Dedifferentiated amniotic fluid mesenchymal stem cell (primary cell): ENCODE measurements around the gene GRAMD2A.
A peak's percentile ranks its signal among the peaks of the same experiment; 100 is the strongest.

ENCODE experiments used
- DNase-seq: peaks from one replicate; pipeline ENCODE4 v3.0.0-alpha.2; 2016; ENCODE audit errors: extremely low spot score

The GRAMD2A gene

GRCh38 chr15:72197460-72198355, at the start of gene GRAMD2A:
Gene GRAMD2A, minus strand, starts transcription at chr15:72197787.
- no peak for DNase-seq

- DNase-seq = no peak
Observed at GRCh38 chr15:72242775-72243370, 45.3 kb upstream of the GRAMD2A start.

- no peak for DNase-seq
Observed at GRCh38 chr15:72239652-72240051, 42.1 kb upstream of the GRAMD2A start.

DNA sequence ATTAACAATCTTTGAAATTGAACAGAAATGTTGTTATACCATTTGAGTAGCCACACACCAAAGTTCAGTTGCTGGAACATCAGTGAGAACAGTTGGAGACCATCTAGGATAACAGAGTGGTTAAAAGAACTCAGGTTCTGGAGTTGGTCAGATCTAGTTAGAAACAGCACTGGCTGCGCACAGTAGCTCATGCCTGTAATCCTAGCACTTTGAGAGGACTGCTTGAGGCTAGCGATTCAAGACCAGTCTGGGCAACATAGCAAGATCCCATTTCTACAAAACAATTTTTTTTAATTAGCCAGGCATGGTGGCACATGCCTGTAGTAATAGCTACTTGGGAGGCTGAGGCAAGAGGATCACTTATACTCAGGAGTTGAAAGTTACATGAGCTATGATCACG, 41.0 kb upstream of the GRAMD2A start:
- no peak for DNase-seq

- no peak for DNase-seq
Observed at GRCh38 chr15:72237853-72238224, 40.3 kb upstream of the GRAMD2A start.

GRCh38 chr15:72237029-72237852, 39.7 kb upstream of the GRAMD2A start:
- DNase-seq = peak; percentile 98

- no peak for DNase-seq
Observed at GRCh38 chr15:72236381-72237003, 38.9 kb upstream of the GRAMD2A start.

- DNase-seq = no peak
Observed at GRCh38 chr15:72235298-72235697, 37.7 kb upstream of the GRAMD2A start.

- DNase-seq = no peak
Observed at GRCh38 chr15:72233769-72234168, 36.2 kb upstream of the GRAMD2A start.

DNA sequence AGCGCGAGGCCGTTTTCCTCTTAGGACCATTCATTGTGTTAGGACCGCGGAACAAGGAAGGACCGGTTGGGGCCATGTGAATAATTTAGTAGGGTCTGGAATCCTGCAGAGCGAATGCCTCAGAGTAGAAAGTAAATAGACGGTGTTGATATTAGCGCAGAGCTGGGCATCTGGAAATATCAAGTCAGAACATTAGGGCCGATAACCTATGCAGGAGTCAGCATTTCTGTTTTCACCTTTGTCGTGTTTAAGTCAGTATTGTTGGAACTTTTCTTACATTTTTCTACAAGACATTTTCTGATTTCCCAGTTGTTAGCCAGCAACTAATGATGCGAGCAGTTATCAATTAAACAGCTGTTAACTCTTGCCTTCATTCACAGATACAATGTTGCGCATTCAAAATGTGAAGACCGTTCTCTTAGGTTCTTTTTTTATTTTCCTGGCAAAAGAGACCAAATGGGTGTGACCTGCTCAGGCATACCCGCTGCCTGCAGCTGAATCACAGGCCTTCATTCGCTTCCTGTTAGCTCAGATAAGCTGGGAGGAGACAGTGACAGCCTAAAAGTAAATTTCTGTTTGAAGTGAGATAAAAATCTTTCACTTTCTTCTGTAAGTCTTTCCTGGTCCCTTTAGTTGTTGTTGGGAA, 34.4 kb upstream of the GRAMD2A start:
- DNase-seq = peak; percentile 70

GRCh38 chr15:72231066-72231832, 33.7 kb upstream of the GRAMD2A start, which contains the start of gene PKM:
Gene PKM, minus strand, starts transcription at chr15:72231190. Its CDS starts 12,093 bp downstream, at chr15:72219097.
- DNase-seq = peak; percentile 83

- DNase-seq = peak; percentile 87
Observed at GRCh38 chr15:72230197-72231065, 32.8 kb upstream of the GRAMD2A start.

- DNase-seq = no peak
Observed at GRCh38 chr15:72229947-72230196, 32.3 kb upstream of the GRAMD2A start.

DNA sequence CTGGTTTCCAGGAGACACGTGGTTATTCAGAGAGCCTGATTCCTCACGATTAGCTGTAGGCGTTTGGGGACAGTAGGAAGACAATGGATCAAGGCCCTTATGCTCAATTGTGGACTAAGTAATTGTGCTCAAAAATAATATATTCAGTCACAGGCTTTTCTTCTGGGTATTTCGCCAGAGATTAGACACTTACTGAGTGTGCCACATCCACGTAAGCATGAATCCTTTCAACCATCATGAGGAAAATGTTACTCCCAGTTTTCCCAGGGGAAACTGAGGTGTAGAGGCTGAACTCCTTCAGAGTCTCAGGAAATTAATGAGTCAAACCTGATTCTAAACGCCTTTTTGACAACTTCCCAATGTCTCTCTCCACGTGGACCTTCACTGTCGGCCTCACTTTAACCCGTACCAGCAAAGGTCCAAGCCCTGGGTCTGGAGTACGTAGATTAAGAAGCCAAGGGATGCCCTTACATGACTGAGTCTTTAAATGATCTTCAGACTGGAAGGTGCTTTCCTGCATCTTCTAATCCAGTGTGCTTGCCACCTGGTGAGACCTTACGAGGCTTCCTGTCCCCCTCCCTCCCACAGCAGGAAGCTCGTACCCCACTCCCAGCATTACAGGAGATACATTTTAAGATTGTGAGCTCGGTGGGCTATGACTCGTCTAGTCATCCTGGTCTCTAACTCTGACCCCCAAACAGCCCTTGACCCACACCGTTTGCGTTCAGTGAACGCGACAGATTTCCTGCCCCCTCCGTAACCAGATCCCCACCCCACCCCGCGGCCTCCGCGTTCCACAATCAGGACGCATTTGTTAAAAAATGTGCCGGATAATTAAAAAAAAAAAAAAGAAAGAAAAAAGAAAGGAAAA, 31.7 kb upstream of the GRAMD2A start:
- DNase-seq = peak; percentile 29

DNA sequence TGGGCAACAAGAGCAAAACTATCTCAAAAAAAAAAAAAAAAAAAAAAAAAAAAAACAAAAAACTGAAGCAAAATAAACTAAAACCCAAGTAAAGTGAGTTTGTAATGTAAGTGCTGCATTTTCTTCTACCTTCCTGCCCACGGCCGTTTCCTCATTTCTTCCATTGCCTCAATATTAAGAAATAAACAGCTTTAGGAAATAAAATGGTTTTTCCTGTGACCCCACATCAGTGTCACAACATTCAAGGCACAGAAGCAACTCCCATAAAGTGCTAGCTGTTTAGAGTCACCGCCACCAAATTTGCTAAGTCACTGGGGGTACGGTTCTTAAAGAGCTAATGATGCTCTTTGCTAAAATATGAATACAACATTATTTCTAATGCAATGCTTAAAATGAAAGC, 30.1 kb upstream of the GRAMD2A start:
- DNase-seq = no peak

DNA sequence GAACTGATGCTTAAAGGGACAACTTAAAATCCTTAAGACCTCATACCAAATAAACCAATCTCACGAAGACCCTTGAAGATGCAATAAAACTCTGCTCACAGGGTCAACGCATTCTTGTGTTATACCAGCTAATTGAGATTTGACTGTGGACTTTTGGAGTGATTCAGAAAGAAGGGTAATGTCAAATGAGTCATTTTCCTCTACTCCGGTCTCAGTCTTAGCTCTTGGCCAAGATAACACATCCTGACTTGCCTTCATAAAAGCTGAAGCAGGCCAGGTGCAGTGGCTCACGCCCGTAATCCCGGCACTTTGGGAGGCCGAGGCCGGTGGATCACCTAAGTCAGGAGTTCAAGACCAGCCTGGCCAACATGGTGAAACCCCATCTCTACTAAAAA, 29.6 kb upstream of the GRAMD2A start:
- peak; percentile 49 for DNase-seq

GRCh38 chr15:72223278-72223677, 25.7 kb upstream of the GRAMD2A start:
- DNase-seq = no peak

GRCh38 chr15:72222393-72222792, 24.8 kb upstream of the GRAMD2A start:
- DNase-seq = peak; percentile 67

GRCh38 chr15:72220687-72221086, 23.1 kb upstream of the GRAMD2A start:
- no peak for DNase-seq
